ENCODE data around the gene RABGAP1L.

RABGAP1L gene

DNA sequence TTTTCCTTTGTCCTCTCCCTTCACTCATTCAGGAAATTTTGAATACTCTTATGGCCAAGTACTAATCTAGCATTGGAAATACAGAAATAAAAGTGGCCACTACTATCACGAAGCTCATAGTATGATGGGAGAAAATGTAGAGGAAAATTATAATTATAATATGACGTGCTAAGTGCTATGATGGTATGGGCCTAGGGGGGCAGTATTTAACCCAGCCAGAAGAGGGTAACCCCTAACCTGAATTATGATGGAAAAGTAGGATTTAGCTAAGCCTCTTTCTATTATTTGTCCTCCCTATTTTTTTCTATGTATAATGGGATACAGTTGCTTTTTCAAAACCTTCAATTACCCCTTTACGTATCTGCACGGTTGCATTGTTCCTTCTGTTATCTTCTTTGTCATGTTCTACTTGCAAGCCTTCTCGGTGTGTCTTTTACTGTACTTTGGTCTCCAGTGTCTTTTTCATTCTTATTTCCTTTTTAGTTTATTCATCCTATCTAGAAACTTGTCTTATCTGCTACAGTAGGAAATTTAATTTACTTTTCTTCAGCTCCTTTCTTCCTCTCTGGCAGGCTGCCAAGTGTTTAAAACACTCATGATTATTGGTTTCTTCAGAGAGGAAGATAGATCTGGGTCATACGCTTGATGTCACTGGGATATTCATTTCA, 199.6 kb downstream of the RABGAP1L start:
- FAIRE-seq (no peak), DNase-seq (ENCODE audit: insufficient read length) (no peak)
- no peak for TF ChIP-seq POLR2AphosphoS5 (IDR thresholded peaks at IDR 0.05; ENCODE audit: low read depth, low read length)
- TF ChIP-seq TAF1 (IDR thresholded peaks at IDR 0.05; ENCODE audit: borderline replicate concordance, low read depth, low read length) = no peak
- TF ChIP-seq POLR2A (IDR thresholded peaks at IDR 0.05; ENCODE audit: low read depth, low read length) = no peak

DNA sequence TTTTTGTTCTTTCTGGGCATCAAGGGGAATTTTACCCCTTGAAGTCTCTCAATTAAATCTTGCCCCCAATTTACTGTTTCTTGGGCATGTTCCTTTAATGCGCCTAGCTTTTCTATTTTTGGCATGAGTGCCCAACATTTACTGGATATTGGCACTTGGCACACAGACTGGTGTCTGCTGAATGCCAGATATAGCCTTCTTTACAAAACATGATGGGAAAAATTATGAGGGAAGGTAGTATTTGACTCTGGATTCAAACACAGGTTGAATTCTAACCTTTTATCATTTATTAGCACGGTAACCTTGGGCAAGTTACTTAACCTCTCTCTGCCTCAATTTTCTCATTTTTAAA, 200.1 kb downstream of the RABGAP1L start:
- TF ChIP-seq POLR2A (IDR thresholded peaks at IDR 0.05; ENCODE audit: low read depth, low read length) (no peak), POLR2AphosphoS5 (IDR thresholded peaks at IDR 0.05; ENCODE audit: low read depth, low read length) (no peak), TAF1 (IDR thresholded peaks at IDR 0.05; ENCODE audit: borderline replicate concordance, low read depth, low read length) (no peak)
- FAIRE-seq (no peak), DNase-seq (ENCODE audit: insufficient read length) (no peak)

DNA sequence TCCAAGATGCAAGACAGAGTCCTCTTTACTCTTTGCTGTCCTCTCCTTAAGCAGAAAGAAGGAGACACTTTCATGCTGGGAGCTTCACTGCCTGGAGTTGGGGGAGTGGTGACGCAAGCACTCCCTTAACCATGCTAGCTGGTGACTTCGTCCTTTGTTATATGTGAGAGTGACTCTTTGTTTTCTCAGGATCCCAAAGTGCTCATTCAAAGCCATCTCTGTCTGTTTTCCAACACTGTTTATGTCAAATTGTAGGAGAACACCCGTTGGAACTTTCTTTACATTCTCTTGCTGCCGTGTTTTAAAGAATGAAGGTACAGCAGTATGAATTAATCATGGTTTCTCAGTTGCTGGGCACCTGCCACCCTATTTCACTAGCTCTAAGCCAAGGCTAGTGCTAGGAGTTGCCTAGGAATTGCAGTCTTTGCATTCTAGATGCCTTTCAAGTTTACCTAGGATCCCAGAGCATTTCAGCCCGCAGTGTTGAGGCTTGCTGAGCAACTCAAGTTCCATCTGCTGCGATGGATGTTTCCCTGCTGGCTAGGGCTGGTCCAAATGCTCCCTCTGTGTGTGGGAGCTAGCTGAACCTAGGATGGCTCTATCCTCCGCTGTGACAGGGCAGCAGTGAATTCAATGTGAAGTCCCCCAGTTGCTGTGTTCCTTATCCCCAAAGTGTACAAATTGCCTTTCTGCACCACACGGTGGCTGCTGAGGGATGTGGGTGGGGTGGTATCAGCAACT, 205.8 kb downstream of the RABGAP1L start:
- FAIRE-seq = peak; percentile 68
- no peak for DNase-seq (ENCODE audit: insufficient read length)
- TF ChIP-seq POLR2AphosphoS5 (IDR thresholded peaks at IDR 0.05; ENCODE audit: low read depth, low read length) = no peak
- TF ChIP-seq TAF1 (IDR thresholded peaks at IDR 0.05; ENCODE audit: borderline replicate concordance, low read depth, low read length) = no peak
- no peak for TF ChIP-seq POLR2A (IDR thresholded peaks at IDR 0.05; ENCODE audit: low read depth, low read length)

DNA sequence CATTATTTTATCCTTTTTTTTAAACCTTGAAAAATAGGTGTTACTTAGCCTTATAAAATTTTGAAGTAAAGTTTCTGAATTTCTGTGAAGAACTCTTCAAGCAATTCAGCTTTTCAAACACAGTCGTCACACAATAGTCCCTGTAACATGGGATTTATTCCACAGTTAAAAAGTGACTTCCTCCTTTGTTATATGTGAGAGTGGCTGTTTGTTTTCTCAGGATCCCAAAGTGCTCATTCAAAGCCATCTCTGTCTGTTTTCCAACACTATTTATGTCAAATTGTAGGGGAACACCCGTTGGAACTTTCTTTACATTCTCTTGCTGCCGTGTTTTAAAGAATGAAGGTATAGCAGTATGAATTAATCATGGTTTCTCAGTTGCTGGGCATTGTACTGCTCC, 207.6 kb downstream of the RABGAP1L start:
- no peak for FAIRE-seq
- TF ChIP-seq POLR2A (IDR thresholded peaks at IDR 0.05; ENCODE audit: low read depth, low read length) (no peak), POLR2AphosphoS5 (IDR thresholded peaks at IDR 0.05; ENCODE audit: low read depth, low read length) (no peak), TAF1 (IDR thresholded peaks at IDR 0.05; ENCODE audit: borderline replicate concordance, low read depth, low read length) (no peak)
- DNase-seq (ENCODE audit: insufficient read length) = no peak

DNA sequence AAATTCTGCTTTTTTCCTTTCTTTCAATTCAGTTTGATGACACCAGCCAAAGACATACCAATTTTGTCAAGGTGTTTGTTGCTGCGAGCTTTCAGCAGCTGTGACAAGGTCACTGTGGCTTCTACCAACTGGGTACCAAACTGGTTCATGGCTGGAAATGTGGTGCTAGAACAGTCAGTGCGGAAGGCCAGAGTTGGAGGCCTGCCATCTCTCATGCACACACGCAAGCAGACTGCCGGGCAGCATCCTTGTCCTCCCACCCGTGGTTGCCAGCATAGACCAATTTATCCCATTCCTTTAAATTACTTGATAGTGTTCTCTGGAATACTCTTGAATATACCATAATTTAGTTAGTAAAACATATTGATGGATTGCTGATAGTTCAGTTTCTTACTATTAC, 208.6 kb downstream of the RABGAP1L start:
- FAIRE-seq (peak; percentile 30), DNase-seq (ENCODE audit: insufficient read length) (no peak)
- no peak for TF ChIP-seq TAF1 (IDR thresholded peaks at IDR 0.05; ENCODE audit: borderline replicate concordance, low read depth, low read length)
- no peak for TF ChIP-seq POLR2A (IDR thresholded peaks at IDR 0.05; ENCODE audit: low read depth, low read length)
- TF ChIP-seq POLR2AphosphoS5 (IDR thresholded peaks at IDR 0.05; ENCODE audit: low read depth, low read length) = no peak

DNA sequence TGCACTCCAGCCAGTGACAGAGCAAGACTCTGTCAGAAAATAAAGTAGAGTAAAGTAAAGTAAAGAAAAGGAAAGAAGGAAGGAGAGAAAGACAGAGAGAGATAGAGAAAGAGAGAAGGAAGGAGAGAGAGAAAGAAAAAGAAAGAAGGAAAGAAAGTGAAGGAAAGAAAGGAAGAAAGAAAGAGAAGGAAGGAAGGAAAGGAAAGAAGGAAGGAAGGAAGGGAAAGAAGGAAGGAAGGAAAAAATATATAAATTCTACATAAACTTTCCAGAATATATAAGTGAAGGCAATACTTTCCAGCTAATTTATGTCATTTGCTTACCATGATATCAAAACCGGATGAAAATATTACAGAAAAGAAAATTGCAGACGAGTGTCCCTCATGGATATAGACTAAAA, 216.7 kb downstream of the RABGAP1L start:
- TF ChIP-seq POLR2A (IDR thresholded peaks at IDR 0.05; ENCODE audit: low read depth, low read length) (no peak), POLR2AphosphoS5 (IDR thresholded peaks at IDR 0.05; ENCODE audit: low read depth, low read length) (no peak), TAF1 (IDR thresholded peaks at IDR 0.05; ENCODE audit: borderline replicate concordance, low read depth, low read length) (no peak)
- DNase-seq (ENCODE audit: insufficient read length) = no peak
- FAIRE-seq = no peak

DNA sequence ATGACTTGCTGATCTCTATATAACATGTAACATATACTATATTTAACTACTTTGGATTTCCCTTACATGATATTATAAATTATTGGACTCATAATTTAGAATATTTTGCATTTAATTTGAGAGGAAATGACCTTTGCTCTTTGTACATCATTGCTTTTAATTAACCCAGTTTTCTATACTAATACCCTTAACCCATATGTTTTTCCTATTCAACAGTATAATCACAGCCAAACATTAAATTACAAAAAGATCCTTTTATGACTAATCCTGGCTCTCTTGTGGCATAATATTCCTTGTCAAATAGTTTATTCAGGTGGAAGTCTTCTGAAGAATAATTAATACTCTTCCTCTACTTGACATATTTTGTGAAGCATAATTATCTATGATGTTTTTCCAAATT, 232.4 kb downstream of the RABGAP1L start:
- DNase-seq (ENCODE audit: insufficient read length) (no peak), FAIRE-seq (no peak)
- no peak for TF ChIP-seq POLR2A (IDR thresholded peaks at IDR 0.05; ENCODE audit: low read depth, low read length)
- TF ChIP-seq TAF1 (IDR thresholded peaks at IDR 0.05; ENCODE audit: borderline replicate concordance, low read depth, low read length) = no peak
- TF ChIP-seq POLR2AphosphoS5 (IDR thresholded peaks at IDR 0.05; ENCODE audit: low read depth, low read length) = no peak

DNA sequence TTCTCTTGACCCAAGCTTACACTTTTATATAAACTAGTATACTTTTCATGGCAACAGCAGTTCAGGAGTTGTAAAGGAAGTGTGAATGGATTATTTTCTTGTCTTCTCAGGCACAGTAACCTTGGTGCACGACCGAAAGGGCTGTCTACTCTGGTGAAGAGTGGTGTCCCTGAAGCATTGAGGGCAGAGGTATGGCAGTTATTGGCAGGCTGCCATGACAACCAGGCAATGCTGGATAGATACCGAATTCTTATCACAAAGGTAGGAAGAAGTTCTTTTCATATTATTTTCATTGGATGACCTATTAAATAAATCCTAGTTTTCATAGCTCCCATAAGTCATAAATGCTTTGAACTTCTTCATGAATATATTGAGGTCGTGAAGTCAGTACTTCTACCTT, 234.6 kb downstream of the RABGAP1L start:
- TF ChIP-seq POLR2A (IDR thresholded peaks at IDR 0.05; ENCODE audit: low read depth, low read length) (no peak), POLR2AphosphoS5 (IDR thresholded peaks at IDR 0.05; ENCODE audit: low read depth, low read length) (no peak), TAF1 (IDR thresholded peaks at IDR 0.05; ENCODE audit: borderline replicate concordance, low read depth, low read length) (no peak)
- no peak for FAIRE-seq

DNA sequence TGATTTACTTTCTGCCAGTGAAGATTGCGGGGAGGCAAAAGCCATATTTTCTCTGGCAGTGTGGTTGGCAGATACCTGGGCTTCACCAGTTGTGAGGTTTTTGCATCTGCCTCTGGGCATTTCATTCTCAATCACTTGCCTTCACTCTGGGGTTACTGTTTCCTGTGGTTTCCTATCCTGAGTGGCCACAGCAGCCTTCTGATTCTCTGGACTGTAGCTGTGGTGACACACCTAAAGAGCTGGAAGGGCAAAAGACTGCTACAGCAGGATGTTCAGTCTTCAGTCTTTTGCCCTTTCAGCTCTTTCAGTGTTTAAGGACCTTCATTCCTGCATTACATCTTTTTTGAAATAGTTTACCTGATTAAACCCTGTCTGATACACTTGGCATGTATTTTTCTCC, 237.9 kb downstream of the RABGAP1L start:
- TF ChIP-seq POLR2AphosphoS5 (IDR thresholded peaks at IDR 0.05; ENCODE audit: low read depth, low read length) = no peak
- TF ChIP-seq TAF1 (IDR thresholded peaks at IDR 0.05; ENCODE audit: borderline replicate concordance, low read depth, low read length) = no peak
- TF ChIP-seq POLR2A (IDR thresholded peaks at IDR 0.05; ENCODE audit: low read depth, low read length) = no peak
- DNase-seq (ENCODE audit: insufficient read length) = no peak
- no peak for FAIRE-seq

More for the DNA sequence above, 234.6 kb downstream of the RABGAP1L start:
- no peak for DNase-seq (ENCODE audit: insufficient read length)

DNA sequence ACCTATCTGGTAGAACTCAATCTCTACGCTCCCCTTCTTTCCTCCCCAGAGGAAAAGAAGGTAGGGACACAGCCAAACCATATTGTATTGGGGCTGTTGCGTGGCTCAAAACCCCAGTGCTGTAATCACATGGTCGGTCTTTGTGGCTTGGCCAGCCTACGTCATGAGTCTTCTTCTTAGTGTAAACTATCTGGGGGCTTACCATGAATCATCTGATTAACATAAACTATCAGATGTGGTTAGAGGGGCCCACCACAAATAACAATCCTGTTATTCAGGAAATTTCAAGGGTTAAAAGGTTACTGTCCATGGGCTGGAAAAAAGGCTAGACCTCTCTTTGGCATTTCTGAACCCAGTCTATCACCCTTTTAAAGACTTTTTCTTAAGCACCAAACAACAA, 238.9 kb downstream of the RABGAP1L start:
- TF ChIP-seq TAF1 (IDR thresholded peaks at IDR 0.05; ENCODE audit: borderline replicate concordance, low read depth, low read length) (no peak), POLR2AphosphoS5 (IDR thresholded peaks at IDR 0.05; ENCODE audit: low read depth, low read length) (no peak), POLR2A (IDR thresholded peaks at IDR 0.05; ENCODE audit: low read depth, low read length) (no peak)
- DNase-seq (ENCODE audit: insufficient read length) = no peak
- FAIRE-seq = no peak

DNA sequence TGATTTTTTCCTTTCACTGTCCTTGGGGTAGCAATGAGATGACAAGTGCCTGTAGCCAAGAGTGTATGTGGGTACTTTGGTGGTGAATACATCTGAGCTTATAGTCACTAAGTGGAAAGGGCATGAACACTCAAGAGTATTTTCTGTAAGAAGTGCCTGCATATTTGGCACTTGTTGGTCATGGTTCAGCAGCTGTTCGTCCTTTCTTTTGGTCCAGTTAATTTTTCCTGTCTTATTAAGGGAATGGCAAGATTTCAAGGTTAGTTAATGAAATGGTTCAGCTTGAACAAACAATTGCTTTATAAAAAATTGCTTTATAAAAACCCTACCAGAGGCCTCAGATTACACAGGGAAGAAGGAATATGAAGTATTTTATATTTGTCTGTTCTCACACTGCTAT, 239.9 kb downstream of the RABGAP1L start:
- TF ChIP-seq POLR2A (IDR thresholded peaks at IDR 0.05; ENCODE audit: low read depth, low read length) (no peak), POLR2AphosphoS5 (IDR thresholded peaks at IDR 0.05; ENCODE audit: low read depth, low read length) (no peak), TAF1 (IDR thresholded peaks at IDR 0.05; ENCODE audit: borderline replicate concordance, low read depth, low read length) (no peak)
- FAIRE-seq (no peak), DNase-seq (ENCODE audit: insufficient read length) (no peak)

DNA sequence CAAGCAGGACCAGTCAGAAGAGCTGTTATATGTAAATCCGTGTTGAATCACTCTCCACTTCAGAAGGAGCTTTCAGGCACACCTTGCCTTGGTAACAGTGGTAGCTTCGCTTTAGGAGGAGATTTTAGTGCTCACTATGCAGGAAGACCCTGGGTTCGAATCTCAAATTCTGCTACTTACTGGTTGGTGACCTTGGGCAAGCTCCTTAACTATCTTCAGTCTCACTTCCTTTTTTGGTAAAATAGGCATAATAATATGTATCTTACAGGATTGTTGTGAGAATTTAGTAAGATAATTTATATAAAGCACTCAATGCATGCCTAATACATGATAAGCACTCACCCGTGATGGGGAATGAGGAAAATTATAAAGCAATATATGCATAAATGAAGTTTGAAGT, 241.8 kb downstream of the RABGAP1L start:
- DNase-seq (ENCODE audit: insufficient read length) = no peak
- no peak for FAIRE-seq
- TF ChIP-seq POLR2AphosphoS5 (IDR thresholded peaks at IDR 0.05; ENCODE audit: low read depth, low read length) = no peak
- no peak for TF ChIP-seq TAF1 (IDR thresholded peaks at IDR 0.05; ENCODE audit: borderline replicate concordance, low read depth, low read length)
- TF ChIP-seq POLR2A (IDR thresholded peaks at IDR 0.05; ENCODE audit: low read depth, low read length) = no peak

Data from GM12892 (cell line).